Activated CD4-positive, alpha-beta T cell treated with anti-CD3 and anti-CD28 coated beads, Interleukin-2, amount 10 ng/mL, durations not matched to agents 7 days and 5 days (primary cell): Measurements from ENCODE around the gene STAG1. TPM values are rescaled to one million over a fixed set of nuclear protein-coding genes. Genes with fewer than 3 reads are reported as not detected.
"Not testable (repeated sequence)": the region's sequence is repeated elsewhere in the genome, so short reads cannot be mapped to it uniquely, and the experiment has no call there.

Experiments
- CTCF ChIA-PET: fragments of 350-600 bp; sonication (Branson Sonifier 250); formaldehyde crosslinking; loops from one replicate; lab custom pipeline; 2021; ENCODE audit warnings: antibody characterized with exemption; lab: Charles Lee
- POLR2A ChIA-PET: fragments of 350-600 bp; sonication (Branson Sonifier 250); formaldehyde crosslinking; loops from one replicate; lab custom pipeline; 2021; ENCODE audit warnings: antibody characterized with exemption; lab: Charles Lee
- DNase-seq: peaks from one replicate; pipeline ENCODE4 v3.0.0-alpha.2; 2020
- H3K27ac Mint-ChIP-seq: one replicate; pipeline ENCODE4 v1.8.0; 2021; ENCODE audit warnings: mild to moderate bottlenecking, moderate library complexity, mixed read lengths
- H3K27me3 Mint-ChIP-seq: one replicate; pipeline ENCODE4 v1.8.0; 2021; ENCODE audit warnings: mixed read lengths
- H3K36me3 Mint-ChIP-seq: one replicate; pipeline ENCODE4 v1.8.0; 2021; ENCODE audit warnings: low read depth, mixed read lengths
- H3K4me1 Mint-ChIP-seq: one replicate; pipeline ENCODE4 v1.8.0; 2021; ENCODE audit warnings: mixed read lengths
- H3K4me3 Mint-ChIP-seq: one replicate; pipeline ENCODE4 v1.8.0; 2021; ENCODE audit warnings: mild to moderate bottlenecking, moderate library complexity, mixed read lengths
- H3K9me3 Mint-ChIP-seq: one replicate; pipeline ENCODE4 v1.8.0; 2021; ENCODE audit warnings: mixed read lengths
- total RNA-seq, 2 experiments: library from RNA; stranded (reverse); gene quantifications; one replicate each; pipeline ENCODE4 v1.2.3, GENCODE V29; 2021

The STAG1 gene
- total RNA-seq, result 10 to 100 TPM; 40.9 to 45.7 TPM

- CTCF ChIA-PET, result interaction anchor here (0.6 to 3.7 kb wide), 87 partner anchors 8 to 684 kb away, joined by 3 to 52 read pairs (median 4); partner anchors contain the start of genes MSL2, NCK1 and PCCB
- H3K36me3 Mint-ChIP-seq, result peaks cover 4% of the 10 kb centered on the region
- no peak for DNase-seq
- peak within 1 kb of the TSS; percentile 91 for H3K4me3 Mint-ChIP-seq
- peak within 1 kb of the TSS; percentile 99 for H3K27ac Mint-ChIP-seq
- H3K27me3 Mint-ChIP-seq, result no peaks in the 10 kb centered on the region
- no peaks in the 10 kb centered on the region for H3K9me3 Mint-ChIP-seq
- peaks cover 38% of the 10 kb centered on the region for H3K4me1 Mint-ChIP-seq
- POLR2A ChIA-PET, result interaction anchor here (0.6 to 1.5 kb wide), 7 partner anchors 110 to 1330 kb away, joined by 3 to 8 read pairs (median 7); partner anchors contain the start of genes MSL2 and NCK1
These were observed at the start of gene STAG1 for GRCh38 chr3:136752172-136752421. Gene STAG1 (minus strand): TSS chr3:136752378. CDS start chr3:136630898, 121,480 bp downstream.

- H3K27ac Mint-ChIP-seq, H3K4me1 Mint-ChIP-seq, H3K4me3 Mint-ChIP-seq, H3K36me3 Mint-ChIP-seq, POLR2A ChIA-PET, CTCF ChIA-PET, H3K9me3 Mint-ChIP-seq, H3K27me3 Mint-ChIP-seq, DNase-seq: not testable (repeated sequence)
These were observed 49.0 kb upstream of the STAG1 start for GRCh38 chr3:136801146-136801545.

GRCh38 chr3:136792556-136793330 lies 40.6 kb upstream of the STAG1 start:
- no peak overlapping the region for H3K27ac Mint-ChIP-seq
- ChIA-PET POLR2A (no interaction called here), CTCF (interaction anchor here (0.6 to 2.6 kb wide), 5 partner anchors 10 to 590 kb away, joined by 3 to 8 read pairs (median 5); partner anchors contain the start of gene STAG1)

DNA sequence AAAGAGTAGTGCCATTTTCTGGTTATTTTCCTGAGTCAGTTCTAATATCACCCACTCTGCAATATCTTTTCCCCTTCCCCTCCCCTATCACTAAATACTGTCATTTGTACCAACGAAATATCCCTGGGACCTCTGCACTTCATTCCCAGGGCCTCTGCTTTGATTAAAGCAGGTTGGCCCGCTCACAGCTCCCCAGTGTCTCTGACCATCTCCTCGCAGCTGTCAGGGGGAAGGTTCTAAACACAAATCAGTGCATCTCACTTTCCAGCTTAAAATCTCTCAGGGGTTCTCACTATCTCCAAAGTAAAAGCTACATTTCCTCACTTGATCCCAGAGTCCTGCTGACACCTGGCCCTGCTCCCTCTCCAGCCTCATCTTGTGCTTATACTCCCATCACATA lies 38.6 kb upstream of the STAG1 start:
- H3K9me3 Mint-ChIP-seq, result no peaks in the 10 kb centered on the region
- CTCF ChIA-PET, result interaction anchor here (1.0 kb wide), 1 partner anchor 223 kb away, joined by 3 read pairs; no protein-coding TSS in a partner anchor
- DNase-seq, result no peak
- peaks cover 7% of the 10 kb centered on the region for H3K27me3 Mint-ChIP-seq
- no peak overlapping the region for H3K27ac Mint-ChIP-seq
- H3K4me3 Mint-ChIP-seq, result no peak overlapping the region
- peaks cover 15% of the 10 kb centered on the region for H3K4me1 Mint-ChIP-seq
- no peaks in the 10 kb centered on the region for H3K36me3 Mint-ChIP-seq
- POLR2A ChIA-PET, result no interaction called here

More at GRCh38 chr3:136792556-136793330, 40.6 kb upstream of the STAG1 start:
- H3K36me3 Mint-ChIP-seq, result no peaks in the 10 kb centered on the region
- peaks cover 7% of the 10 kb centered on the region for H3K27me3 Mint-ChIP-seq
- no peaks in the 10 kb centered on the region for H3K4me1 Mint-ChIP-seq
- no peak overlapping the region for H3K4me3 Mint-ChIP-seq
- DNase-seq, result no peak
- no peaks in the 10 kb centered on the region for H3K9me3 Mint-ChIP-seq

- no peak overlapping the region for H3K27ac Mint-ChIP-seq
- POLR2A ChIA-PET, result no interaction called here
- H3K36me3 Mint-ChIP-seq, result no peaks in the 10 kb centered on the region
- CTCF ChIA-PET, result interaction anchor here (1.1 kb wide), 1 partner anchor 224 kb away, joined by 4 read pairs; no protein-coding TSS in a partner anchor
- H3K4me1 Mint-ChIP-seq, result peaks cover 15% of the 10 kb centered on the region
- no peak overlapping the region for H3K4me3 Mint-ChIP-seq
- peaks cover 7% of the 10 kb centered on the region for H3K27me3 Mint-ChIP-seq
- no peak for DNase-seq
- no peaks in the 10 kb centered on the region for H3K9me3 Mint-ChIP-seq
These were observed 37.8 kb upstream of the STAG1 start for GRCh38 chr3:136789976-136790375.

- no peaks in the 10 kb centered on the region for H3K36me3 Mint-ChIP-seq
- peaks cover 15% of the 10 kb centered on the region for H3K4me1 Mint-ChIP-seq
- no peak for DNase-seq
- H3K27ac Mint-ChIP-seq, result no peak overlapping the region
- H3K27me3 Mint-ChIP-seq, result peaks cover 4% of the 10 kb centered on the region
- POLR2A ChIA-PET, result no interaction called here
- H3K9me3 Mint-ChIP-seq, result no peaks in the 10 kb centered on the region
- CTCF ChIA-PET, result interaction anchor here (0.6 kb wide), 1 partner anchor 26 kb away, joined by 4 read pairs; no protein-coding TSS in a partner anchor
- H3K4me3 Mint-ChIP-seq, result no peak overlapping the region
These were observed 36.0 kb upstream of the STAG1 start for GRCh38 chr3:136788154-136788553.

DNA sequence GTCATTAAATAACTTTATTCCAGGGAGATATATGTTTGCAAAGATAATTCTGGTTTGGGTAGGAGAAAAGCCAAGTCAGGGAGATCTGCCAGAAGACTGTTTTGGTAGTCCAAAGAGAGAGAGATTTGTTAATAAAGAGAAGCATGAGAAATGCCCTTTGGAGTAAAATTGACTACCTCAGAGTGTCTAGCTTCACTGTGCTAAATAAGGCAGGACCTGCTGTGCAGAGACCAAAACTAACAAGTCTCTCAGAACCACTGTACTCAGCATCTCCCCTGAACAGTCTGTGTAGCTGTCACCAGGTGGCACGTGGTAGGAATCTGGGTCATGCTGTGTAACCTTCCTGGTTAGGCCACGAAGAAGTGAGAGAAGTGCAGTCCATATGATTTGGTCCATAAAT lies 35.2 kb upstream of the STAG1 start:
- peak overlapping the region; percentile 20 for H3K27ac Mint-ChIP-seq
- peak; percentile 27 for DNase-seq
- H3K27me3 Mint-ChIP-seq, result peaks cover 1% of the 10 kb centered on the region
- H3K9me3 Mint-ChIP-seq, result no peaks in the 10 kb centered on the region
- ChIA-PET POLR2A (interaction anchor here (0.5 kb wide), 1 partner anchor 13 kb away, joined by 3 read pairs; no protein-coding TSS in a partner anchor), CTCF (interaction anchor here (0.6 to 1.8 kb wide), 2 partner anchors 26 to 35 kb away, joined by 4 to 6 read pairs; partner anchors contain the start of gene STAG1)
- peaks cover 15% of the 10 kb centered on the region for H3K4me1 Mint-ChIP-seq
- H3K4me3 Mint-ChIP-seq, result no peak overlapping the region
- no peaks in the 10 kb centered on the region for H3K36me3 Mint-ChIP-seq

DNA sequence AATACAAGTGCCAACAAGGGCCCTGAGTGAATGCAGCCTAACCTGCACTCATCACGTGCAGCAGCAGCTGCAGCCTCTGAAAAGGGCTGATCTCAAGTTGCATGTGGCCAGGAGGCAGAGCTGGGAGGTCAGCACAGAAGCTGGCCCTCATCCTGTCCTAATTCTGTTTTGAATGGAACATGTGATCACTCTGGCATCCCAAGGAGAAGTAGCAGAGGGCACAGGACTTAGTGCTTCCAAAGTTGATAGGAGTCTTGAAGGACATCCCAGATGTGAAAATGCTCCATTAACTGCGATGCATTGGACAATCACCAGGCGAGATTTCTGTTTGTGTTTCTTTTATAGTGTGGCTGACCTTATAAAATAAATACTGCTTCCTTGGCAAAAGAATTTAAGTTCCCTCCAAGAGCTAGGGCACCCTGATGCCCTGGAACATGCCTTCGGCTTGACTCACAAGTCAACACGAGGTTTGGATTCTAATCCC lies 31.6 kb upstream of the STAG1 start:
- ChIA-PET POLR2A (no interaction called here), CTCF (no interaction called here)
- H3K9me3 Mint-ChIP-seq, result no peaks in the 10 kb centered on the region
- no peak overlapping the region for H3K4me3 Mint-ChIP-seq
- no peaks in the 10 kb centered on the region for H3K36me3 Mint-ChIP-seq
- H3K27ac Mint-ChIP-seq, result no peak overlapping the region
- no peak for DNase-seq
- no peaks in the 10 kb centered on the region for H3K27me3 Mint-ChIP-seq
- peaks cover 15% of the 10 kb centered on the region for H3K4me1 Mint-ChIP-seq

GRCh38 chr3:136780741-136781140 lies 28.6 kb upstream of the STAG1 start:
- Mint-ChIP-seq H3K27ac (no peak overlapping the region), H3K4me3 (no peak overlapping the region), H3K27me3 (no peaks in the 10 kb centered on the region), H3K36me3 (no peaks in the 10 kb centered on the region), H3K4me1 (no peaks in the 10 kb centered on the region), H3K9me3 (no peaks in the 10 kb centered on the region)
- POLR2A ChIA-PET, result no interaction called here
- CTCF ChIA-PET, result interaction anchor here (2.6 kb wide), 1 partner anchor 28 kb away, joined by 11 read pairs; the partner anchor contains the start of gene STAG1
- DNase-seq, result no peak

GRCh38 chr3:136778865-136779264 lies 26.7 kb upstream of the STAG1 start:
- no peaks in the 10 kb centered on the region for H3K9me3 Mint-ChIP-seq
- no peaks in the 10 kb centered on the region for H3K36me3 Mint-ChIP-seq
- H3K4me3 Mint-ChIP-seq, result no peak overlapping the region
- H3K4me1 Mint-ChIP-seq, result no peaks in the 10 kb centered on the region
- ChIA-PET CTCF (no interaction called here), POLR2A (no interaction called here)
- H3K27ac Mint-ChIP-seq, result no peak overlapping the region
- no peaks in the 10 kb centered on the region for H3K27me3 Mint-ChIP-seq
- no peak for DNase-seq

GRCh38 chr3:136772709-136773108 lies 20.5 kb upstream of the STAG1 start:
- H3K4me1 Mint-ChIP-seq, result no peaks in the 10 kb centered on the region
- no peak for DNase-seq
- CTCF ChIA-PET, result interaction anchor here (0.6 to 1.9 kb wide), 3 partner anchors 20 to 388 kb away, joined by 3 to 8 read pairs (median 4); partner anchors contain the start of gene STAG1
- H3K27ac Mint-ChIP-seq, result no peak overlapping the region
- POLR2A ChIA-PET, result no interaction called here
- no peaks in the 10 kb centered on the region for H3K36me3 Mint-ChIP-seq
- H3K9me3 Mint-ChIP-seq, result no peaks in the 10 kb centered on the region
- no peak overlapping the region for H3K4me3 Mint-ChIP-seq
- H3K27me3 Mint-ChIP-seq, result no peaks in the 10 kb centered on the region

- not testable (repeated sequence) for DNase-seq, H3K27me3 Mint-ChIP-seq, H3K27ac Mint-ChIP-seq, H3K9me3 Mint-ChIP-seq, H3K36me3 Mint-ChIP-seq, H3K4me3 Mint-ChIP-seq
- H3K4me1 Mint-ChIP-seq, result peaks cover 13% of the 10 kb centered on the region
- POLR2A ChIA-PET, result interaction anchor here (0.6 kb wide), 1 partner anchor 254 kb away, joined by 3 read pairs; no protein-coding TSS in a partner anchor
- CTCF ChIA-PET, result interaction anchor here (0.6 to 2.2 kb wide), 6 partner anchors 16 to 655 kb away, joined by 3 to 13 read pairs (median 4); no protein-coding TSS in a partner anchor
These were observed 6.3 kb upstream of the STAG1 start for GRCh38 chr3:136758160-136759102.
